OCI-LY3 (cell line): Measurements from ENCODE around the gene TCF12.

Experiments used
- EZH2phosphoT487 ChIP-seq: fragments of 200-600 bp; shearing (Covaris generic); IDR thresholded peaks from 2 replicates; pipeline ENCODE4 v1.6.1; 2018; ENCODE audit warnings: antibody characterized with exemption, mixed run types, low read depth
- TF ChIP-seq, protein P1 (sequence below): fragments of 200-600, 300-600 bp; sonication (generic); IDR thresholded peaks from 2 replicates; pipeline ENCODE4 v1.5.1; 2014; ENCODE audit warnings: antibody characterized with exemption, low read length, low read depth

DNA sequence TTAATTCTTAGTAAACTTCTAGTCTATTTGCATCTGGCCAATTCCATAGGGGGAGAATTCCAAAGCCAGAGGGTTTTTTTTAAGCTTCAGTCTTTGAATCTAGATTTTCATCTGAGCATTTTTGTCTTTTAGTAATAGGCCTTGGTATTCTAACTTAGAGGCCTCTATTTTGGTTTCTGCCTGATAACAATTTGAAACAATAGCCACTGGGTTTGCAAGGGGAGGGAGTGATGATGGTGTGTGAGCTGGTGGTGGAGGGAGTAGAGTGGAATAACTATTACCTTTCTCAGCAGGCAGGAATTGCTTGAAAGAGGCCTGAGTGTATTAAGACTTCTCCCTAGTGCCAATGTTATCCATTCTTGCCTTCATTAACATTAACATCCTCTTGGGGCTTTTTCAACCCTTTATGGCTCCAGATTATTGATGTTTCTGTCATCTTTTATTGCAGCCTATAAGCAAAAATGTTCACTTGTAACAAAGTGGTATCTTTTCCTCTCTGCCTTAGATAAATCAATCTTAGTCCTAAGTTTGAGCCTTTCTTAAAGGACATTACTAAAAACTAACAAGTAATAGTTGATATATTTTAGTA, 26.5 kb upstream of the TCF12 start:
- TF ChIP-seq, protein P1, sequence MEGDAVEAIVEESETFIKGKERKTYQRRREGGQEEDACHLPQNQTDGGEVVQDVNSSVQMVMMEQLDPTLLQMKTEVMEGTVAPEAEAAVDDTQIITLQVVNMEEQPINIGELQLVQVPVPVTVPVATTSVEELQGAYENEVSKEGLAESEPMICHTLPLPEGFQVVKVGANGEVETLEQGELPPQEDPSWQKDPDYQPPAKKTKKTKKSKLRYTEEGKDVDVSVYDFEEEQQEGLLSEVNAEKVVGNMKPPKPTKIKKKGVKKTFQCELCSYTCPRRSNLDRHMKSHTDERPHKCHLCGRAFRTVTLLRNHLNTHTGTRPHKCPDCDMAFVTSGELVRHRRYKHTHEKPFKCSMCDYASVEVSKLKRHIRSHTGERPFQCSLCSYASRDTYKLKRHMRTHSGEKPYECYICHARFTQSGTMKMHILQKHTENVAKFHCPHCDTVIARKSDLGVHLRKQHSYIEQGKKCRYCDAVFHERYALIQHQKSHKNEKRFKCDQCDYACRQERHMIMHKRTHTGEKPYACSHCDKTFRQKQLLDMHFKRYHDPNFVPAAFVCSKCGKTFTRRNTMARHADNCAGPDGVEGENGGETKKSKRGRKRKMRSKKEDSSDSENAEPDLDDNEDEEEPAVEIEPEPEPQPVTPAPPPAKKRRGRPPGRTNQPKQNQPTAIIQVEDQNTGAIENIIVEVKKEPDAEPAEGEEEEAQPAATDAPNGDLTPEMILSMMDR = no peak
- TF ChIP-seq EZH2phosphoT487 = no peak
